ENCODE data around the gene DSCAML1.

DSCAML1 gene

GRCh38 chr11:117572671-117573070 lies 224.3 kb downstream of the DSCAML1 start:
- no peak for DNase-seq

GRCh38 chr11:117572129-117572528 lies 224.9 kb downstream of the DSCAML1 start:
- no peak for DNase-seq

GRCh38 chr11:117570701-117571100 lies 226.3 kb downstream of the DSCAML1 start:
- no peak for DNase-seq

GRCh38 chr11:117569911-117570310 lies 227.1 kb downstream of the DSCAML1 start:
- DNase-seq, result no peak

- DNase-seq, result no peak
These were observed 231.3 kb downstream of the DSCAML1 start for GRCh38 chr11:117565709-117566108.

- no peak for DNase-seq
These were observed 232.7 kb downstream of the DSCAML1 start for GRCh38 chr11:117564321-117564720.

- no peak for DNase-seq
These were observed 233.5 kb downstream of the DSCAML1 start for GRCh38 chr11:117563556-117563955.

- no peak for DNase-seq
These were observed 234.9 kb downstream of the DSCAML1 start for GRCh38 chr11:117562136-117562535.

- no peak for DNase-seq
These were observed 236.1 kb downstream of the DSCAML1 start for GRCh38 chr11:117560780-117561530.

- no peak for DNase-seq
These were observed 237.3 kb downstream of the DSCAML1 start for GRCh38 chr11:117559698-117560097.

- no peak for DNase-seq
These were observed 239.7 kb downstream of the DSCAML1 start for GRCh38 chr11:117557361-117557760.

GRCh38 chr11:117554601-117555333 lies 242.2 kb downstream of the DSCAML1 start:
- DNase-seq, result no peak

GRCh38 chr11:117552626-117553025 lies 244.4 kb downstream of the DSCAML1 start:
- no peak for DNase-seq

- no peak for DNase-seq
These were observed 245.2 kb downstream of the DSCAML1 start for GRCh38 chr11:117551761-117552343.

- DNase-seq, result no peak
These were observed 246.6 kb downstream of the DSCAML1 start for GRCh38 chr11:117550466-117550865.

GRCh38 chr11:117549417-117549816 lies 247.6 kb downstream of the DSCAML1 start:
- DNase-seq, result no peak

GRCh38 chr11:117548876-117549275 lies 248.1 kb downstream of the DSCAML1 start:
- DNase-seq, result no peak

- no peak for DNase-seq
These were observed 249.1 kb downstream of the DSCAML1 start for GRCh38 chr11:117547946-117548345.

GRCh38 chr11:117547195-117547850 lies 249.7 kb downstream of the DSCAML1 start:
- DNase-seq, result no peak

- DNase-seq, result no peak
These were observed 250.4 kb downstream of the DSCAML1 start for GRCh38 chr11:117546431-117547194.

GRCh38 chr11:117545706-117546105 lies 251.3 kb downstream of the DSCAML1 start:
- no peak for DNase-seq

- no peak for DNase-seq
These were observed 252.8 kb downstream of the DSCAML1 start for GRCh38 chr11:117544130-117544800.
